Measurements from ENCODE around the gene PLPP7. TPM values are rescaled to one million over a fixed set of nuclear protein-coding genes. Genes with fewer than 3 reads are reported as not detected.

The PLPP7 gene
- total RNA-seq, 2 donors from 2014 or later, result not detected

- peaks cover 6% of the 10 kb centered on the region for H3K27me3 Mint-ChIP-seq
- H3K4me3 Mint-ChIP-seq, result peak overlapping the region; percentile 40
- no peaks in the 10 kb centered on the region for H3K9me3 Mint-ChIP-seq
- ATAC-seq (replicated peaks), result no peak
- H3K36me3 Mint-ChIP-seq (ENCODE audit: low read depth), result no peaks in the 10 kb centered on the region
- H3K27ac Mint-ChIP-seq, result no peak overlapping the region
- peaks cover 9% of the 10 kb centered on the region for H3K4me1 Mint-ChIP-seq
Measured at GRCh38 chr9:131282688-131283422, 6.7 kb upstream of the PLPP7 start.

GRCh38 chr9:131284856-131285255, 4.7 kb upstream of the PLPP7 start:
- Mint-ChIP-seq H3K4me1 (peaks cover 9% of the 10 kb centered on the region), H3K4me3 (no peak overlapping the region), H3K36me3 (ENCODE audit: low read depth) (no peaks in the 10 kb centered on the region), H3K27ac (no peak overlapping the region), H3K27me3 (peaks cover 6% of the 10 kb centered on the region), H3K9me3 (no peaks in the 10 kb centered on the region)
- no peak for ATAC-seq (replicated peaks)

GRCh38 chr9:131287359-131287758, 2.2 kb upstream of the PLPP7 start:
- Mint-ChIP-seq H3K36me3 (ENCODE audit: low read depth) (no peaks in the 10 kb centered on the region), H3K9me3 (no peaks in the 10 kb centered on the region), H3K4me1 (peaks cover 1% of the 10 kb centered on the region), H3K4me3 (no peak overlapping the region), H3K27ac (no peak overlapping the region), H3K27me3 (peaks cover under 1% of the 10 kb centered on the region)
- ATAC-seq (replicated peaks), result no peak

- Mint-ChIP-seq H3K27ac (no peak overlapping the region), H3K36me3 (ENCODE audit: low read depth) (no peaks in the 10 kb centered on the region), H3K4me1 (no peaks in the 10 kb centered on the region), H3K4me3 (no peak overlapping the region), H3K27me3 (no peaks in the 10 kb centered on the region), H3K9me3 (no peaks in the 10 kb centered on the region)
- ATAC-seq (replicated peaks), result no peak
Measured at GRCh38 chr9:131288217-131288616, 1.3 kb upstream of the PLPP7 start.

- Mint-ChIP-seq H3K9me3 (no peaks in the 10 kb centered on the region), H3K4me1 (no peaks in the 10 kb centered on the region)
Measured at GRCh38 chr9:131290036-131290766, 678 bp downstream of the PLPP7 start.

GRCh38 chr9:131290767-131291370, 1.3 kb downstream of the PLPP7 start:
- ATAC-seq (replicated peaks), result no peak
- Mint-ChIP-seq H3K4me3 (no peak overlapping the region), H3K27ac (no peak overlapping the region), H3K4me1 (no peaks in the 10 kb centered on the region), H3K27me3 (no peaks in the 10 kb centered on the region), H3K36me3 (ENCODE audit: low read depth) (no peaks in the 10 kb centered on the region), H3K9me3 (no peaks in the 10 kb centered on the region)

More at GRCh38 chr9:131290036-131290766, 678 bp downstream of the PLPP7 start:
- no peak for ATAC-seq (replicated peaks)
- H3K27ac Mint-ChIP-seq, result no peak overlapping the region
- H3K36me3 Mint-ChIP-seq (ENCODE audit: low read depth), result no peaks in the 10 kb centered on the region
- H3K27me3 Mint-ChIP-seq, result no peaks in the 10 kb centered on the region
- H3K4me3 Mint-ChIP-seq, result no peak overlapping the region

- Mint-ChIP-seq H3K36me3 (ENCODE audit: low read depth) (no peaks in the 10 kb centered on the region), H3K4me1 (no peaks in the 10 kb centered on the region), H3K27ac (no peak overlapping the region), H3K27me3 (no peaks in the 10 kb centered on the region), H3K4me3 (no peak overlapping the region), H3K9me3 (no peaks in the 10 kb centered on the region)
- ATAC-seq (replicated peaks), result no peak
Measured at GRCh38 chr9:131291795-131292315, 2.3 kb downstream of the PLPP7 start.

- H3K27me3 Mint-ChIP-seq, result no peaks in the 10 kb centered on the region
- no peak overlapping the region for H3K27ac Mint-ChIP-seq
- H3K36me3 Mint-ChIP-seq (ENCODE audit: low read depth), result no peaks in the 10 kb centered on the region
- ATAC-seq (replicated peaks), result no peak
- H3K4me1 Mint-ChIP-seq, result no peaks in the 10 kb centered on the region
- H3K4me3 Mint-ChIP-seq, result no peak overlapping the region
- no peaks in the 10 kb centered on the region for H3K9me3 Mint-ChIP-seq
Measured at GRCh38 chr9:131292937-131293336, 3.4 kb downstream of the PLPP7 start.

- no peak overlapping the region for H3K27ac Mint-ChIP-seq
- H3K36me3 Mint-ChIP-seq (ENCODE audit: low read depth), result no peaks in the 10 kb centered on the region
Measured at GRCh38 chr9:131296460-131296859, 6.9 kb downstream of the PLPP7 start.

GRCh38 chr9:131296906-131297500, 7.5 kb downstream of the PLPP7 start:
- H3K27me3 Mint-ChIP-seq, result no peaks in the 10 kb centered on the region
- H3K4me1 Mint-ChIP-seq, result no peaks in the 10 kb centered on the region
- no peaks in the 10 kb centered on the region for H3K9me3 Mint-ChIP-seq
- no peak overlapping the region for H3K27ac Mint-ChIP-seq
- no peak overlapping the region for H3K4me3 Mint-ChIP-seq
- no peak for ATAC-seq (replicated peaks)
- H3K36me3 Mint-ChIP-seq (ENCODE audit: low read depth), result no peaks in the 10 kb centered on the region

More at GRCh38 chr9:131296460-131296859, 6.9 kb downstream of the PLPP7 start:
- H3K27me3 Mint-ChIP-seq, result no peaks in the 10 kb centered on the region
- H3K9me3 Mint-ChIP-seq, result no peaks in the 10 kb centered on the region
- no peak for ATAC-seq (replicated peaks)
- no peak overlapping the region for H3K4me3 Mint-ChIP-seq
- H3K4me1 Mint-ChIP-seq, result no peaks in the 10 kb centered on the region

GRCh38 chr9:131297903-131298302, 8.4 kb downstream of the PLPP7 start:
- Mint-ChIP-seq H3K4me1 (no peaks in the 10 kb centered on the region), H3K9me3 (no peaks in the 10 kb centered on the region), H3K27ac (no peak overlapping the region), H3K4me3 (no peak overlapping the region), H3K27me3 (no peaks in the 10 kb centered on the region), H3K36me3 (ENCODE audit: low read depth) (no peaks in the 10 kb centered on the region)
- ATAC-seq (replicated peaks), result no peak

- Mint-ChIP-seq H3K27ac (no peak overlapping the region), H3K27me3 (no peaks in the 10 kb centered on the region), H3K4me3 (no peak overlapping the region), H3K9me3 (no peaks in the 10 kb centered on the region), H3K4me1 (no peaks in the 10 kb centered on the region), H3K36me3 (ENCODE audit: low read depth) (no peaks in the 10 kb centered on the region)
- no peak for ATAC-seq (replicated peaks)
Measured at GRCh38 chr9:131298341-131298740, 8.8 kb downstream of the PLPP7 start.

- H3K36me3 Mint-ChIP-seq (ENCODE audit: low read depth), result no peaks in the 10 kb centered on the region
- no peaks in the 10 kb centered on the region for H3K9me3 Mint-ChIP-seq
- no peak for ATAC-seq (replicated peaks)
- no peaks in the 10 kb centered on the region for H3K27me3 Mint-ChIP-seq
- H3K27ac Mint-ChIP-seq, result no peak overlapping the region
- no peaks in the 10 kb centered on the region for H3K4me1 Mint-ChIP-seq
- H3K4me3 Mint-ChIP-seq, result no peak overlapping the region
Measured at GRCh38 chr9:131298816-131299215, 9.3 kb downstream of the PLPP7 start.

- Mint-ChIP-seq H3K9me3 (no peaks in the 10 kb centered on the region), H3K27me3 (no peaks in the 10 kb centered on the region), H3K27ac (no peak overlapping the region), H3K4me1 (no peaks in the 10 kb centered on the region), H3K4me3 (no peak overlapping the region), H3K36me3 (ENCODE audit: low read depth) (no peaks in the 10 kb centered on the region)
- no peak for ATAC-seq (replicated peaks)
Measured at GRCh38 chr9:131299346-131299960, 9.9 kb downstream of the PLPP7 start.
